HG02943 (cell line): ENCODE results near the gene ARID3B.

Source experiments
- ATAC-seq: cut with Tn5 transposase; IDR thresholded peaks from one replicate; pipeline ENCODE4 v1.9.1; 2021; ENCODE audit warnings: mild to moderate bottlenecking, low read depth, moderate library complexity; ENCODE audit not compliant: unreplicated experiment

The ARID3B gene

GRCh38 chr15:74603026-74603788 is 62.2 kb downstream of the ARID3B start:
- ATAC-seq = no peak

GRCh38 chr15:74603789-74604705 is 63.0 kb downstream of the ARID3B start:
- ATAC-seq = no peak

GRCh38 chr15:74604983-74605794 is 64.2 kb downstream of the ARID3B start:
- no peak for ATAC-seq

GRCh38 chr15:74605795-74606150 is 64.8 kb downstream of the ARID3B start:
- no peak for ATAC-seq

- no peak for ATAC-seq
Measured at GRCh38 chr15:74608786-74609185, 67.8 kb downstream of the ARID3B start.

GRCh38 chr15:74609938-74610301 is 68.9 kb downstream of the ARID3B start:
- ATAC-seq = no peak

- ATAC-seq = no peak
Measured at GRCh38 chr15:74610302-74610951, 69.4 kb downstream of the ARID3B start.

GRCh38 chr15:74611341-74611740 is 70.3 kb downstream of the ARID3B start:
- ATAC-seq = no peak

- no peak for ATAC-seq
Measured at GRCh38 chr15:74611834-74612233, 70.8 kb downstream of the ARID3B start.

- no peak for ATAC-seq
Measured at GRCh38 chr15:74612677-74613076, 71.7 kb downstream of the ARID3B start.

- ATAC-seq = no peak
Measured at GRCh38 chr15:74613089-74613952, 72.3 kb downstream of the ARID3B start.

- no peak for ATAC-seq
Measured at GRCh38 chr15:74613953-74614743, 73.1 kb downstream of the ARID3B start.

GRCh38 chr15:74614744-74615507 is 73.9 kb downstream of the ARID3B start:
- ATAC-seq = peak; percentile 39

GRCh38 chr15:74615508-74616365 is 74.7 kb downstream of the ARID3B start, which contains the start of gene CLK3:
Gene CLK3, plus strand, starts transcription at chr15:74615836. Its CDS starts 3,361 bp downstream, at chr15:74619197.
- ATAC-seq = peak; percentile 61

GRCh38 chr15:74616366-74616939 is 75.4 kb downstream of the ARID3B start:
- ATAC-seq = no peak

GRCh38 chr15:74616996-74617395 is 76.0 kb downstream of the ARID3B start:
- ATAC-seq = no peak
